IPS-18a (cell line): ENCODE results near the gene CACNG4.
"Not testable (repeated sequence)": the region's sequence is repeated elsewhere in the genome, so short reads cannot be mapped to it uniquely, and the experiment has no call there.

Experiments used
- H3K27ac ChIP-seq: one replicate; pipeline ENCODE4 v1.5.1; 2013; ENCODE audit warnings: low read length
- H3K27me3 ChIP-seq: one replicate; pipeline ENCODE4 v1.6.1; 2013; ENCODE audit warnings: mild to moderate bottlenecking, low read length; ENCODE audit not compliant: control insufficient read depth, insufficient read depth
- H3K36me3 ChIP-seq: one replicate; pipeline ENCODE4 v1.6.1; 2013; ENCODE audit warnings: low read depth, low read length; ENCODE audit not compliant: control insufficient read depth
- H3K4me1 ChIP-seq: one replicate; pipeline ENCODE4 v1.6.1; 2013; ENCODE audit warnings: low read depth, low read length; ENCODE audit not compliant: control insufficient read depth
- H3K4me3 ChIP-seq: one replicate; pipeline ENCODE4 v1.5.1; 2013; ENCODE audit warnings: low read length
- H3K9ac ChIP-seq: one replicate; pipeline ENCODE4 v1.6.1; 2013; ENCODE audit warnings: mild to moderate bottlenecking, low read length, moderate library complexity
- H3K9me3 ChIP-seq: one replicate; pipeline ENCODE4 v1.6.1; 2013; ENCODE audit warnings: low read depth, low read length; ENCODE audit not compliant: control insufficient read depth

Gene CACNG4

GRCh38 chr17:66966704-66967418 lies 2.4 kb downstream of the CACNG4 start:
- peaks cover 57% of the 10 kb centered on the region for H3K27me3 ChIP-seq
- no peaks in the 10 kb centered on the region for H3K36me3 ChIP-seq
- no peaks in the 10 kb centered on the region for H3K9me3 ChIP-seq
- peak overlapping the region; percentile 80 for H3K4me3 ChIP-seq
- peaks cover 9% of the 10 kb centered on the region for H3K4me1 ChIP-seq
- no peak overlapping the region for H3K9ac ChIP-seq
- H3K27ac ChIP-seq, result no peak overlapping the region

- H3K9me3 ChIP-seq, result no peaks in the 10 kb centered on the region
- H3K4me1 ChIP-seq, result peaks cover 9% of the 10 kb centered on the region
- no peak overlapping the region for H3K9ac ChIP-seq
- no peaks in the 10 kb centered on the region for H3K36me3 ChIP-seq
- no peak overlapping the region for H3K27ac ChIP-seq
- H3K27me3 ChIP-seq, result peaks cover 46% of the 10 kb centered on the region
- H3K4me3 ChIP-seq, result no peak overlapping the region
Observed at GRCh38 chr17:66967837-66968543, 3.5 kb downstream of the CACNG4 start.

GRCh38 chr17:66968916-66969315 lies 4.4 kb downstream of the CACNG4 start:
- Histone ChIP-seq H3K27me3 (peaks cover 37% of the 10 kb centered on the region), H3K36me3 (no peaks in the 10 kb centered on the region), H3K27ac (no peak overlapping the region), H3K9ac (no peak overlapping the region), H3K4me1 (peaks cover 6% of the 10 kb centered on the region), H3K9me3 (no peaks in the 10 kb centered on the region), H3K4me3 (no peak overlapping the region)

- peaks cover 5% of the 10 kb centered on the region for H3K4me1 ChIP-seq
- no peak overlapping the region for H3K4me3 ChIP-seq
- no peaks in the 10 kb centered on the region for H3K36me3 ChIP-seq
Observed at GRCh38 chr17:66970140-66970539, 5.6 kb downstream of the CACNG4 start.

GRCh38 chr17:66970797-66971196 lies 6.3 kb downstream of the CACNG4 start:
- Histone ChIP-seq H3K27ac (no peak overlapping the region), H3K4me3 (no peak overlapping the region), H3K4me1 (peaks cover 5% of the 10 kb centered on the region), H3K27me3 (peaks cover 24% of the 10 kb centered on the region), H3K9ac (no peak overlapping the region), H3K9me3 (no peaks in the 10 kb centered on the region), H3K36me3 (no peaks in the 10 kb centered on the region)

More at GRCh38 chr17:66970140-66970539, 5.6 kb downstream of the CACNG4 start:
- peaks cover 29% of the 10 kb centered on the region for H3K27me3 ChIP-seq
- H3K27ac ChIP-seq, result no peak overlapping the region
- no peaks in the 10 kb centered on the region for H3K9me3 ChIP-seq
- no peak overlapping the region for H3K9ac ChIP-seq

GRCh38 chr17:66971264-66971663 lies 6.8 kb downstream of the CACNG4 start:
- no peaks in the 10 kb centered on the region for H3K36me3 ChIP-seq
- H3K4me1 ChIP-seq, result peaks cover 2% of the 10 kb centered on the region
- no peak overlapping the region for H3K27ac ChIP-seq
- peaks cover 20% of the 10 kb centered on the region for H3K27me3 ChIP-seq
- no peak overlapping the region for H3K9ac ChIP-seq
- no peak overlapping the region for H3K4me3 ChIP-seq
- H3K9me3 ChIP-seq, result no peaks in the 10 kb centered on the region

GRCh38 chr17:66971730-66972441 lies 7.4 kb downstream of the CACNG4 start:
- Histone ChIP-seq H3K4me3 (no peak overlapping the region), H3K27me3 (peaks cover 13% of the 10 kb centered on the region), H3K9me3 (no peaks in the 10 kb centered on the region), H3K4me1 (no peaks in the 10 kb centered on the region), H3K36me3 (no peaks in the 10 kb centered on the region), H3K9ac (no peak overlapping the region), H3K27ac (no peak overlapping the region)

- not testable (repeated sequence) for H3K27ac ChIP-seq, H3K9ac ChIP-seq, H3K4me3 ChIP-seq, H3K4me1 ChIP-seq, H3K9me3 ChIP-seq, H3K36me3 ChIP-seq, H3K27me3 ChIP-seq
Observed at GRCh38 chr17:66972442-66972830, 7.9 kb downstream of the CACNG4 start.

GRCh38 chr17:66975188-66975587 lies 10.7 kb downstream of the CACNG4 start:
- H3K27ac ChIP-seq, result no peak overlapping the region
- H3K4me1 ChIP-seq, result no peaks in the 10 kb centered on the region
- no peak overlapping the region for H3K9ac ChIP-seq
- H3K36me3 ChIP-seq, result no peaks in the 10 kb centered on the region
- H3K4me3 ChIP-seq, result no peak overlapping the region
- no peaks in the 10 kb centered on the region for H3K9me3 ChIP-seq
- H3K27me3 ChIP-seq, result no peaks in the 10 kb centered on the region

GRCh38 chr17:66975614-66976378 lies 11.3 kb downstream of the CACNG4 start:
- no peak overlapping the region for H3K4me3 ChIP-seq
- no peaks in the 10 kb centered on the region for H3K9me3 ChIP-seq
- no peak overlapping the region for H3K27ac ChIP-seq
- no peak overlapping the region for H3K9ac ChIP-seq
- H3K4me1 ChIP-seq, result no peaks in the 10 kb centered on the region
- no peaks in the 10 kb centered on the region for H3K27me3 ChIP-seq
- H3K36me3 ChIP-seq, result no peaks in the 10 kb centered on the region

GRCh38 chr17:66976379-66976663 lies 11.8 kb downstream of the CACNG4 start:
- H3K36me3 ChIP-seq, result no peaks in the 10 kb centered on the region
- H3K4me1 ChIP-seq, result no peaks in the 10 kb centered on the region
- H3K9me3 ChIP-seq, result no peaks in the 10 kb centered on the region
- no peak overlapping the region for H3K9ac ChIP-seq
- no peaks in the 10 kb centered on the region for H3K27me3 ChIP-seq
- H3K4me3 ChIP-seq, result no peak overlapping the region
- no peak overlapping the region for H3K27ac ChIP-seq
